ENCODE measurements around the gene SYTL3. TPM values are rescaled to one million over a fixed set of nuclear protein-coding genes. Genes with fewer than 3 reads are reported as not detected.

Gene SYTL3
- total RNA-seq, 1 donor from 2014 or later, result 0.77 TPM

DNA sequence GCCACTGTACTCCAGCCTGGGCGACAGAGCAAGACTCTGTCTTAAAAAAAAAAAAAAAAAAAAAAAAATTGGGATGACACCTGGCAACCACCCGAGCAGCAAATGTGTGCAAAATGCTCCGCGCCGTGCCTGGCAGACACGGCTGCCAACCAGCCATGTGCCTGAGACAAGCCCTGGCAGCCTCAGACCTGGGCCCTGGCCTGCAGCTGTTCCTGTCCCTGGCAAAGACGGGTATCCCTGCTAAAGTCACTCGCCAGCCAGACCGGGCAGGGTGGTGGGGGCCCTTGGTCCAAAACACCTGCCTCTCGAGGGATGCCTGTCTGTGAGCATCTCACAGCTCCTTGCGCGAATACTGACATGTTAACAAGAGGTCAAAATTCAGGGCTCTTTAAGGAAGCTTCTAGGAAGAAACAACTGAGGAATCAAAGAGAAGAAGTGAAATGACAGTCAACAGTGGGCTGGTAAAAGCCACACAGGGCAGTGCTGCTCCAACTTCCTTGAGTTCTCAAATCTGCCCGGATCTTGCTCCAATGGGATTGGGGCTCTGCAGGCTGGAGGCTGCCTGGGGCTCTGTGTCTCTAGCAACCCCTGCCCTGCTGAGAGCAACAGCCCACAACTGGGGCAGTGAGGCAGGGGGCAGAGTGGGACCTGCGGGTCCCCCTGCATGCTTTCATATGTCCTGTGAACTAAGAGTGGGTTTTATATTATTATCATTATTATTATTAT lies 53.4 kb downstream of the SYTL3 start:
- Mint-ChIP-seq H3K27ac (ENCODE audit: unreplicated experiment) (no peak overlapping the region), H3K9me3 (ENCODE audit: unreplicated experiment) (no peaks in the 10 kb centered on the region), H3K4me3 (ENCODE audit: unreplicated experiment) (no peak overlapping the region), H3K27me3 (ENCODE audit: unreplicated experiment) (no peaks in the 10 kb centered on the region), H3K36me3 (ENCODE audit: low read depth, unreplicated experiment) (no peaks in the 10 kb centered on the region), H3K4me1 (ENCODE audit: unreplicated experiment) (peaks cover 3% of the 10 kb centered on the region)
- TF ChIP-seq, protein P1, sequence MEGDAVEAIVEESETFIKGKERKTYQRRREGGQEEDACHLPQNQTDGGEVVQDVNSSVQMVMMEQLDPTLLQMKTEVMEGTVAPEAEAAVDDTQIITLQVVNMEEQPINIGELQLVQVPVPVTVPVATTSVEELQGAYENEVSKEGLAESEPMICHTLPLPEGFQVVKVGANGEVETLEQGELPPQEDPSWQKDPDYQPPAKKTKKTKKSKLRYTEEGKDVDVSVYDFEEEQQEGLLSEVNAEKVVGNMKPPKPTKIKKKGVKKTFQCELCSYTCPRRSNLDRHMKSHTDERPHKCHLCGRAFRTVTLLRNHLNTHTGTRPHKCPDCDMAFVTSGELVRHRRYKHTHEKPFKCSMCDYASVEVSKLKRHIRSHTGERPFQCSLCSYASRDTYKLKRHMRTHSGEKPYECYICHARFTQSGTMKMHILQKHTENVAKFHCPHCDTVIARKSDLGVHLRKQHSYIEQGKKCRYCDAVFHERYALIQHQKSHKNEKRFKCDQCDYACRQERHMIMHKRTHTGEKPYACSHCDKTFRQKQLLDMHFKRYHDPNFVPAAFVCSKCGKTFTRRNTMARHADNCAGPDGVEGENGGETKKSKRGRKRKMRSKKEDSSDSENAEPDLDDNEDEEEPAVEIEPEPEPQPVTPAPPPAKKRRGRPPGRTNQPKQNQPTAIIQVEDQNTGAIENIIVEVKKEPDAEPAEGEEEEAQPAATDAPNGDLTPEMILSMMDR (IDR thresholded peaks at IDR 0.05; ENCODE audit: unreplicated experiment), result no peak
- no peak for DNase-seq (ENCODE audit: low spot score)

DNA sequence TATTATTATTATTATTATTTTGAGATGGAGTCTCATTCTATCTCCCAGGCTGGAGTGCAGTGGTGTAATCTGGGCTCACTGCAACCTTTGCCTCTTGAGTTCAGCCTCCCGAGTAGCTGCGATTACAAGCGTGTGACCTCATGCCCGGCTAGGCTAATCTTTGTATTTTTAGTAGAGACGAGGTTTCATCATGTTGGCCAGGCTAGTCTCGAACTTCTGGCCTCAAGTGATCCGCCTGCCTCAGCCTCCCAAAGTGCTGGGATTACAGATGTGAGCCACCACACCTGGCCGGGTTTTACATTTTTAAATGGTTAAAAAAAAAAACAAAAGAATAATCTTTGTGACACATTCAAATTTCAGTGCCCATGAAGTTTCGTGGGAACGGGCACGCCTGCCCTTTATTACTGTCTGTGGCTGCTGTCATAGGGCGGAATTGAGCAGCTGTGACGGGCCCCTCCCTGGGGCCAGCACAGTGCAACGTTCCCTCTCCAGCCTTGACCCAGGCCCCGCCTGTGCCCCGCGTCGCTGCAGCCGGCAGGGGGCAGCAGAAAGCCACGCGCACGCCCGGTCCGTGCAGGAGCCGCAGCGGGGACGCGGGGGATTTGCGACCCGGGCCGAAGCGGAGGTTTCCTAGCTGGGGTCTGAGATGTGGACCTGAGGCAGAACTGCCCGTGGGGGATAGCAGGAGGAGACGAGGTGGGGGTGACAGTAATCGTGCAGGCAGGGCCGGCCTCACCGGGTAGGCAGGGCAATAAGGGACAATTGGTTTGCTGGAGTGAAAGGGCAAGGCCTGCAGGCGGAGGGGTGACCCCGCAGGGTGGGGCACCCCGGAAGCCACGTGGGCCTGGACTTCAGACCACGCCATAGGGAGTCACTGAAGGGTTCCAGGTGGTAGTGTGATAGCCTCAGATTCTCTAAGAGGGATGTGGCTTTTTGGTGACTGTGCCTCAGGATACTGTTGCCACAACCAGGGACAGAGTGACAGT lies 54.3 kb downstream of the SYTL3 start:
- DNase-seq (ENCODE audit: low spot score), result peak; percentile 88

DNA sequence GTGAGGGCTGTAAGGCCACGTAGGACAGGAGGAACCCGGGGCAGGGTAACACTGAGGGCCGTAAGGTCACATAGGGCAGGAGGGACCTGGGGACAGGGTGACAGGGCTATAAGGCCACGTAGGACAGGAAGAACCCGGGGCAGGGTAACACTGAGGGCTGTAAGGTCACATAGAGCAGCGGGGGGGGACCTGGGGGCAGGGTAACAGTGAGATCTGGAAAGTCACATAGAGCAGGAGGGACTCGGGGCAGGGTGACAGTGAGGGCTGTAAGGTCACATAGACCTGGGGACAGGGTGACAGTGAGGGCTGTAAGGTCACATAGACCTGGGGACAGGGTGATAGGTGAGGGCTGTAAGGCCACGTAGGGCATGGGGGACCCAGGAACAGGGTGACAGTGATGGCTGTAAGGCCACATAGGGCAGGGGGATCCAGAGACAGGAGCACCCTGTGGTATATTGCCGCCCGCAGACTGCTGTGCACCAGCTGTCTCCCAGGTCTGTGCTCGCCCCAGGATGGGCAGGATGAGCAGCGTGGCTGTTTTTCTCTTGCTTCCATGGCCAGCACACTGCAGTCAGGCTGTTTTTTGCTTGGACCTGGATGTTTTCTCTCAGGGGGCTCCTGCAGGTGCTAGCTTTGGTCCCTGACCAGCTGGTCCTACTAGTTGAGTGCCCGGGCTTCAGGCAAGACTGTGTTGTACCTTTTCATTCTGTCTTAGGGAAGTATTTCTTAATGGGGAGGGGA lies 55.7 kb downstream of the SYTL3 start:
- Mint-ChIP-seq H3K27ac (ENCODE audit: unreplicated experiment) (no peak overlapping the region), H3K36me3 (ENCODE audit: low read depth, unreplicated experiment) (no peaks in the 10 kb centered on the region), H3K4me1 (ENCODE audit: unreplicated experiment) (peaks cover 3% of the 10 kb centered on the region), H3K4me3 (ENCODE audit: unreplicated experiment) (no peak overlapping the region), H3K27me3 (ENCODE audit: unreplicated experiment) (no peaks in the 10 kb centered on the region), H3K9me3 (ENCODE audit: unreplicated experiment) (no peaks in the 10 kb centered on the region)
- DNase-seq (ENCODE audit: low spot score), result no peak
- TF ChIP-seq, protein P1 (IDR thresholded peaks at IDR 0.05; ENCODE audit: unreplicated experiment), result no peak

More for the DNA sequence above, 54.3 kb downstream of the SYTL3 start:
- H3K27me3 Mint-ChIP-seq (ENCODE audit: unreplicated experiment), result no peaks in the 10 kb centered on the region
- no peaks in the 10 kb centered on the region for H3K9me3 Mint-ChIP-seq (ENCODE audit: unreplicated experiment)
- TF ChIP-seq, protein P1 (IDR thresholded peaks at IDR 0.05; ENCODE audit: unreplicated experiment), result peak; percentile 92
- H3K4me1 Mint-ChIP-seq (ENCODE audit: unreplicated experiment), result peaks cover 3% of the 10 kb centered on the region
- no peak overlapping the region for H3K27ac Mint-ChIP-seq (ENCODE audit: unreplicated experiment)
- no peaks in the 10 kb centered on the region for H3K36me3 Mint-ChIP-seq (ENCODE audit: low read depth, unreplicated experiment)
- peak overlapping the region; percentile 21 for H3K4me3 Mint-ChIP-seq (ENCODE audit: unreplicated experiment)

DNA sequence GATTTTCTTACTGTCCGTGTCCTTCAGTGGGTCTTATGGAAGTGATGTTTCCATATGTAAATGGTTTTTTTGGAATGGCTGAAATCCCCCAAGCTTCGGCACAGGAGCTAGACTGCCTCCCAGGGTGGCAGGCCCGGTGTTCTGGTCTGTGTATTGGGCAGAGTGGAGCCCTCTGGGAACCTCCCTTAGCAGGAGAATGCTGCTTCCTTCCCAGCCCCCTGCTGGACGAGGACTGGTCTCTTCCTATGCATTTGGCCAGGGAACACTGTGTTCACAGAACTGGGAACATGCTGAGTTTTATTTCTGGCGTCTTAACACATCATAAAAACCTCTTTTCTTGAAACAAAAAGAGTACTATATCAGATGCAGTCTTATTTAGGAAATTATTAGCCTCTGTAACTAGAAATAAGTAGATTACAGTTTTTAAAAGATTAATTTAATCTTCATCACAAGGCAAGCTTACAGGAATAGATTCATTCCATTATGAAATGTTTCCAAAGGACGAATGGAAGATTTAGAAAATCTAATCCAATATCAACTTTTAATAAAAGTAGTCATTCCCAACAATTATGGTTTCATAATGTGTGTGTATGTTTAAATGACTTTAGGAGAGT lies 56.6 kb downstream of the SYTL3 start:
- H3K9me3 Mint-ChIP-seq (ENCODE audit: unreplicated experiment), result no peaks in the 10 kb centered on the region
- H3K4me3 Mint-ChIP-seq (ENCODE audit: unreplicated experiment), result no peak overlapping the region
- no peak overlapping the region for H3K27ac Mint-ChIP-seq (ENCODE audit: unreplicated experiment)
- no peaks in the 10 kb centered on the region for H3K27me3 Mint-ChIP-seq (ENCODE audit: unreplicated experiment)
- TF ChIP-seq, protein P1 (IDR thresholded peaks at IDR 0.05; ENCODE audit: unreplicated experiment), result peak; percentile 44
- DNase-seq (ENCODE audit: low spot score), result peak; percentile 57
- H3K4me1 Mint-ChIP-seq (ENCODE audit: unreplicated experiment), result peaks cover 3% of the 10 kb centered on the region
- H3K36me3 Mint-ChIP-seq (ENCODE audit: low read depth, unreplicated experiment), result no peaks in the 10 kb centered on the region

Measured in endothelial cell (in vitro differentiated cells).